Measurements from ENCODE around the gene DNAH9. TPM values are rescaled to one million over a fixed set of nuclear protein-coding genes. Genes with fewer than 3 reads are reported as not detected.

DNAH9 gene
- total RNA-seq, 1 experiment from 2014 or later = not detected

DNA sequence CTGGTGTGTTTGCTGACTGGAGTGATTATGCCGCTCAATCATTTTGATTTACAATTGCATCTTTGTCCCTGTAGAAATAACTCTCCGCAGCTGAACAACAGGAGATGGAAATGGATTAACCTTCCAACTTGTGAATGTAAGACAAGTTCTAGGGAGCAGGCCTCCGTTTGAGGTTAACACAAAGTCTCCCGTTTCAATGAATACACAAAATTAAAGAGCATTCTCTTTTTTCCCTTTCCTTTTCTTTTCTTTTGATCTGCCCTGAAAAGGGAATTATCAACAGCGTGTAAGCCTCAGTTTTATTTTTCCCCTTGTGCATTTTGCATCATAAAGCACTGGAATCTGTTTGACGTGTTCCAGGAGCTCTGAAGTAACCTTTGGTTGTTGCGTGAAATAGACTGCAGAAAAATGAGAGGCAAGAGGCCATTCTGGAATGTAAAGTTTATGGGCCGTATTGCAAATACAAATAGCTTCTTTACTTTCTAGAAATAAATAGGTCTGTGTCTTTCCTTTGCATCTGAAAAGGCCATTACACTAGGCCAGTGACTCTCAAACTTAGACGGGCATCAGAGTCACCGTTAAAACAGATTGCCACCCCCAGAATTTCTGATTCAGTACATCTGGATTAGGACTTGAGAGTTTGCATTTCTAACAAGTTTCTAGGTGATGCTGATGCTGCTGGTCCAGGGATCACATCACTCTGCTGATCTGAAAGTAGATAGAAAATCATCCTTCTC is 234.3 kb downstream of the DNAH9 start:
- no peak overlapping the region for H3K4me3 ChIP-seq (ENCODE audit: low read depth, low read length)
- CTCF ChIA-PET = no interaction called here
- no peaks in the 10 kb centered on the region for H3K9me3 ChIP-seq
- H3K27me3 Mint-ChIP-seq (ENCODE audit: insufficient read depth, unreplicated experiment) = peaks cover 6% of the 10 kb centered on the region
- no peak overlapping the region for H3K27ac Mint-ChIP-seq (ENCODE audit: unreplicated experiment)
- no peaks in the 10 kb centered on the region for H3K4me1 Mint-ChIP-seq (ENCODE audit: low read depth, unreplicated experiment)
- POLR2A ChIA-PET = no interaction called here
- H3K9me3 Mint-ChIP-seq (ENCODE audit: unreplicated experiment) = no peaks in the 10 kb centered on the region
- H3K36me3 Mint-ChIP-seq (ENCODE audit: insufficient read depth, unreplicated experiment) = no peaks in the 10 kb centered on the region
- TF ChIP-seq, protein P1, sequence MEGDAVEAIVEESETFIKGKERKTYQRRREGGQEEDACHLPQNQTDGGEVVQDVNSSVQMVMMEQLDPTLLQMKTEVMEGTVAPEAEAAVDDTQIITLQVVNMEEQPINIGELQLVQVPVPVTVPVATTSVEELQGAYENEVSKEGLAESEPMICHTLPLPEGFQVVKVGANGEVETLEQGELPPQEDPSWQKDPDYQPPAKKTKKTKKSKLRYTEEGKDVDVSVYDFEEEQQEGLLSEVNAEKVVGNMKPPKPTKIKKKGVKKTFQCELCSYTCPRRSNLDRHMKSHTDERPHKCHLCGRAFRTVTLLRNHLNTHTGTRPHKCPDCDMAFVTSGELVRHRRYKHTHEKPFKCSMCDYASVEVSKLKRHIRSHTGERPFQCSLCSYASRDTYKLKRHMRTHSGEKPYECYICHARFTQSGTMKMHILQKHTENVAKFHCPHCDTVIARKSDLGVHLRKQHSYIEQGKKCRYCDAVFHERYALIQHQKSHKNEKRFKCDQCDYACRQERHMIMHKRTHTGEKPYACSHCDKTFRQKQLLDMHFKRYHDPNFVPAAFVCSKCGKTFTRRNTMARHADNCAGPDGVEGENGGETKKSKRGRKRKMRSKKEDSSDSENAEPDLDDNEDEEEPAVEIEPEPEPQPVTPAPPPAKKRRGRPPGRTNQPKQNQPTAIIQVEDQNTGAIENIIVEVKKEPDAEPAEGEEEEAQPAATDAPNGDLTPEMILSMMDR (IDR thresholded peaks at IDR 0.05; ENCODE audit: insufficient read depth in 1 of 2, low read depth in 1 of 2, low read length in 1 of 2, severe bottlenecking in 1 of 2, unreplicated experiment in 1 of 2) = no peak
- no peaks in the 10 kb centered on the region for H3K4me1 ChIP-seq
- no peaks in the 10 kb centered on the region for H3K27me3 ChIP-seq (replicated peaks; ENCODE audit: control insufficient read depth, insufficient read depth, low read length)
- no peaks in the 10 kb centered on the region for H3K36me3 ChIP-seq (ENCODE audit: control insufficient read depth, insufficient read depth, low read length)
- BruUV-seq (replicated peaks) = no TSS peak
- intact Hi-C loops (cut with micrococcal nuclease; ENCODE audit: unreplicated experiment) = no loop called here
- H3K4me3 Mint-ChIP-seq (ENCODE audit: unreplicated experiment) = no peak overlapping the region
- no peak for DNase-seq

DNA sequence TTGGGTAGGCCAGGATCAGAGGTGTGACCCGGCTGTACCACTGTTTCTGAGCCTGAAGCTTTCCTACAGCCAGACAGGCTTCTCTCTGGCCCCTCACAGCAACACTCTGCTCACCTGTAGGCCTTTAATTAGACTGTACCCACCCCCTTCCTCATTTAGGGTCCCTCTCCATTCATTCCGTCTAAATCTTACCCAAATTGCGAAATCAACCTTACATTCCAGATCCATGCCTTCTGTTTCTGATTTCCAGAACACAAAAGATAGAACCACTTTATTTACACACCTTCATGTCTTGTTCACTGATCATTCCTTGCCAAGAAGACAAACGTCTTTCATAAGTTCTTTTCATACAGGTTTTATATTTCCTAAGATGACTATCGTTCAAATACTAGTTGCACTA is 238.2 kb downstream of the DNAH9 start:
- H3K4me1 ChIP-seq = no peaks in the 10 kb centered on the region
- Mint-ChIP-seq H3K9me3 (ENCODE audit: unreplicated experiment) (no peaks in the 10 kb centered on the region), H3K27me3 (ENCODE audit: insufficient read depth, unreplicated experiment) (peaks cover 6% of the 10 kb centered on the region), H3K27ac (ENCODE audit: unreplicated experiment) (no peak overlapping the region), H3K4me1 (ENCODE audit: low read depth, unreplicated experiment) (no peaks in the 10 kb centered on the region), H3K4me3 (ENCODE audit: unreplicated experiment) (no peak overlapping the region), H3K36me3 (ENCODE audit: insufficient read depth, unreplicated experiment) (no peaks in the 10 kb centered on the region)
- POLR2A ChIA-PET = no interaction called here
- TF ChIP-seq, protein P1 (IDR thresholded peaks at IDR 0.05; ENCODE audit: insufficient read depth in 1 of 2, low read depth in 1 of 2, low read length in 1 of 2, severe bottlenecking in 1 of 2, unreplicated experiment in 1 of 2) = no peak
- no peak overlapping the region for H3K4me3 ChIP-seq (ENCODE audit: low read depth, low read length)
- CTCF ChIA-PET = no interaction called here
- H3K9me3 ChIP-seq = no peaks in the 10 kb centered on the region
- no TSS peak for BruUV-seq (replicated peaks)
- no peak for DNase-seq
- no peaks in the 10 kb centered on the region for H3K27me3 ChIP-seq (replicated peaks; ENCODE audit: control insufficient read depth, insufficient read depth, low read length)
- intact Hi-C loops (cut with micrococcal nuclease; ENCODE audit: unreplicated experiment) = no loop called here
- H3K36me3 ChIP-seq (ENCODE audit: control insufficient read depth, insufficient read depth, low read length) = no peaks in the 10 kb centered on the region

- TF ChIP-seq, protein P1 (IDR thresholded peaks at IDR 0.05; ENCODE audit: insufficient read depth in 1 of 2, low read depth in 1 of 2, low read length in 1 of 2, severe bottlenecking in 1 of 2, unreplicated experiment in 1 of 2) = no peak
- H3K27me3 ChIP-seq (replicated peaks; ENCODE audit: control insufficient read depth, insufficient read depth, low read length) = no peaks in the 10 kb centered on the region
- no TSS peak for BruUV-seq (replicated peaks)
Observed at GRCh38 chr17:11840052-11840451, 241.8 kb downstream of the DNAH9 start.

More at GRCh38 chr17:11840052-11840451, 241.8 kb downstream of the DNAH9 start:
- Histone ChIP-seq H3K9me3 (no peaks in the 10 kb centered on the region), H3K4me3 (ENCODE audit: low read depth, low read length) (no peak overlapping the region), H3K4me1 (no peaks in the 10 kb centered on the region), H3K36me3 (ENCODE audit: control insufficient read depth, insufficient read depth, low read length) (no peaks in the 10 kb centered on the region)
- peaks cover 6% of the 10 kb centered on the region for H3K27me3 Mint-ChIP-seq (ENCODE audit: insufficient read depth, unreplicated experiment)
- CTCF ChIA-PET = no interaction called here
- POLR2A ChIA-PET = no interaction called here
- H3K9me3 Mint-ChIP-seq (ENCODE audit: unreplicated experiment) = no peaks in the 10 kb centered on the region
- no peak overlapping the region for H3K27ac Mint-ChIP-seq (ENCODE audit: unreplicated experiment)
- H3K4me3 Mint-ChIP-seq (ENCODE audit: unreplicated experiment) = no peak overlapping the region
- no peaks in the 10 kb centered on the region for H3K36me3 Mint-ChIP-seq (ENCODE audit: insufficient read depth, unreplicated experiment)
- intact Hi-C loops (cut with micrococcal nuclease; ENCODE audit: unreplicated experiment) = no loop called here
- no peaks in the 10 kb centered on the region for H3K4me1 Mint-ChIP-seq (ENCODE audit: low read depth, unreplicated experiment)
- DNase-seq = no peak
